HepG2 (cell line): ENCODE measurements around the gene ZNF341. TPM values are rescaled to one million over a fixed set of nuclear protein-coding genes. Genes with fewer than 3 reads are reported as not detected.

Experiments
- ATF4 ChIP-seq, 2 experiments: fragments of 450-650 bp in 1 of 2; sonication (generic) in 1 of 2; formaldehyde crosslinking; IDR thresholded peaks; 2 replicates each; pipeline versions ENCODE4 v1.5.0 to v1.8.0; 2020 to 2022; ENCODE audit warnings: mild to moderate bottlenecking in 1 of 2, missing genetic modification reagents in 1 of 2
- ATF7-NPFF ChIP-seq: sonication (generic); formaldehyde crosslinking; IDR thresholded peaks from 2 replicates; pipeline ENCODE4 v1.8.1; 2023; ENCODE audit warnings: mild to moderate bottlenecking, low read depth, missing genetic modification reagents, moderate library complexity
- BORCS8-MEF2B ChIP-seq: sonication (generic); formaldehyde crosslinking; IDR thresholded peaks from 2 replicates; pipeline ENCODE4 v1.8.0; 2022; ENCODE audit warnings: mild to moderate bottlenecking, missing genetic modification reagents
- ELF4 ChIP-seq: sonication (generic); formaldehyde crosslinking; IDR thresholded peaks from 2 replicates; pipeline ENCODE4 v1.5.0; 2020; ENCODE audit warnings: missing genetic modification reagents, mild to moderate bottlenecking, moderate library complexity, borderline replicate concordance
- ELK4 ChIP-seq: sonication (generic); formaldehyde crosslinking; IDR thresholded peaks from 2 replicates; pipeline ENCODE4 v1.9.0; 2021; ENCODE audit warnings: missing genetic modification reagents, borderline replicate concordance
- IKZF1 ChIP-seq: fragments of 450-650 bp; IDR thresholded peaks from 2 replicates; pipeline ENCODE4 v1.7.1; 2016
- JUND ChIP-seq: sonication (generic); formaldehyde crosslinking; IDR thresholded peaks from 2 replicates; pipeline ENCODE4 v1.8.0; 2022; ENCODE audit warnings: mild to moderate bottlenecking, missing genetic modification reagents
- KLF11 ChIP-seq: IDR thresholded peaks from 2 replicates; pipeline ENCODE4 v1.6.1; 2016; ENCODE audit warnings: missing compliant biosample characterization
- MYC ChIP-seq: sonication (generic); formaldehyde crosslinking; IDR thresholded peaks from 2 replicates; pipeline ENCODE4 v1.9.0; 2021; ENCODE audit warnings: missing genetic modification reagents, borderline replicate concordance
- NR2C2 ChIP-seq: sonication (generic); formaldehyde crosslinking; IDR thresholded peaks from 2 replicates; pipeline ENCODE4 v1.4.0; 2020; ENCODE audit warnings: missing genetic modification reagents, mild to moderate bottlenecking, moderate library complexity, borderline replicate concordance
- NR3C1 ChIP-seq: sonication (generic); formaldehyde crosslinking; IDR thresholded peaks from 2 replicates; pipeline ENCODE4 v1.4.0; 2020; ENCODE audit warnings: missing genetic modification reagents
- TBP ChIP-seq: sonication (generic); formaldehyde crosslinking; IDR thresholded peaks from 2 replicates; pipeline ENCODE4 v1.5.0; 2020; ENCODE audit warnings: missing genetic modification reagents
- ZBTB42 ChIP-seq: sonication (generic); formaldehyde crosslinking; IDR thresholded peaks from 2 replicates; pipeline ENCODE4 v1.5.0; 2020; ENCODE audit warnings: mild to moderate bottlenecking, missing genetic modification reagents
- ZBTB44 ChIP-seq: sonication (generic); formaldehyde crosslinking; IDR thresholded peaks from 2 replicates; pipeline ENCODE4 v1.4.0; 2020; ENCODE audit warnings: missing genetic modification reagents
- ZFP1 ChIP-seq: IDR thresholded peaks from 2 replicates; pipeline ENCODE4 v1.6.1; 2016
- ZNF253 ChIP-seq: sonication (generic); formaldehyde crosslinking; IDR thresholded peaks from 2 replicates; pipeline ENCODE4 v1.8.0; 2022; ENCODE audit warnings: mild to moderate bottlenecking, missing genetic modification reagents, borderline replicate concordance
- ZNF441 ChIP-seq: sonication (generic); formaldehyde crosslinking; IDR thresholded peaks from 2 replicates; pipeline ENCODE4 v1.7.0; 2021; ENCODE audit warnings: missing genetic modification reagents, borderline replicate concordance
- ZNF781 ChIP-seq: sonication (generic); formaldehyde crosslinking; IDR thresholded peaks from 2 replicates; pipeline ENCODE4 v1.5.1; 2020; ENCODE audit warnings: borderline replicate concordance, mild to moderate bottlenecking, missing genetic modification reagents; ENCODE audit errors: not compliant biosample characterization
- ZNF816 ChIP-seq: sonication (generic); formaldehyde crosslinking; IDR thresholded peaks from 2 replicates; pipeline ENCODE4 v1.8.0; 2022; ENCODE audit warnings: missing genetic modification reagents, mild to moderate bottlenecking, borderline replicate concordance
- ZSCAN12 ChIP-seq: sonication (generic); formaldehyde crosslinking; IDR thresholded peaks from 2 replicates; pipeline ENCODE4 v1.9.0; 2021; ENCODE audit warnings: mild to moderate bottlenecking, missing genetic modification reagents
- ZSCAN25 ChIP-seq: sonication (generic); formaldehyde crosslinking; IDR thresholded peaks from 2 replicates; pipeline ENCODE4 v1.8.0; 2022; ENCODE audit warnings: mild to moderate bottlenecking, missing genetic modification reagents
- polyA plus RNA-seq, 8 experiments: library from polyadenylated mRNA; depleted of rRNA in 3 of 8; stranded (reverse) in 7 of 8; unstranded in 1 of 8; fragments of >200 nt; fragmentation: Illumina TruSeq in 4 of 8; extraction: Trizol in 4 of 8; gene quantifications; 2 replicates each; pipeline versions ENCODE4 v1.2.1 to v1.2.3, GENCODE V29; 2011 to 2016; ENCODE audit warnings: low read depth in 4 of 8, missing spikeins in 1 of 8, mixed read lengths in 1 of 8; ENCODE audit not compliant: insufficient read depth in 1 of 8
- total RNA-seq, 5 experiments: library from RNA; depleted of rRNA; stranded (reverse); fragments of >200 nt; fragmentation: Illumina TruSeq; extraction: Trizol; gene quantifications; 2 replicates each; pipeline ENCODE4 v1.2.3, GENCODE V29; 2016; ENCODE audit warnings: low read depth in 1 of 5
- TF ChIP-seq, protein P1 (sequence below): sonication (generic); formaldehyde crosslinking; conservative IDR thresholded peaks from 2 replicates; pipeline ENCODE4 v1.8.0; 2022; ENCODE audit warnings: missing genetic modification reagents
- TF ChIP-seq, protein P2 (sequence below): sonication (generic); formaldehyde crosslinking; IDR thresholded peaks from 2 replicates; pipeline ENCODE4 v1.4.0; 2020; ENCODE audit warnings: missing genetic modification reagents

Gene ZNF341
- total and polyA plus RNA-seq, 2 of the 13 experiments (the other 11 are each of a cell fraction or from before 2014, with no cell fraction given): 1.1 to 2.2 TPM

- peak; percentile 43 for TF ChIP-seq ZNF781 (CRISPR knock-in tag)
- no peak for TF ChIP-seq ELK4
- TF ChIP-seq TBP (CRISPR knock-in tag): no peak
- TF ChIP-seq NR2C2 (CRISPR knock-in tag): peak; percentile 93
- no peak for TF ChIP-seq ZBTB42 (CRISPR knock-in tag)
- TF ChIP-seq ELF4 (CRISPR knock-in tag): no peak
- TF ChIP-seq ZSCAN12: no peak
- TF ChIP-seq ZSCAN25: peak; percentile 83
- TF ChIP-seq, protein P1, sequence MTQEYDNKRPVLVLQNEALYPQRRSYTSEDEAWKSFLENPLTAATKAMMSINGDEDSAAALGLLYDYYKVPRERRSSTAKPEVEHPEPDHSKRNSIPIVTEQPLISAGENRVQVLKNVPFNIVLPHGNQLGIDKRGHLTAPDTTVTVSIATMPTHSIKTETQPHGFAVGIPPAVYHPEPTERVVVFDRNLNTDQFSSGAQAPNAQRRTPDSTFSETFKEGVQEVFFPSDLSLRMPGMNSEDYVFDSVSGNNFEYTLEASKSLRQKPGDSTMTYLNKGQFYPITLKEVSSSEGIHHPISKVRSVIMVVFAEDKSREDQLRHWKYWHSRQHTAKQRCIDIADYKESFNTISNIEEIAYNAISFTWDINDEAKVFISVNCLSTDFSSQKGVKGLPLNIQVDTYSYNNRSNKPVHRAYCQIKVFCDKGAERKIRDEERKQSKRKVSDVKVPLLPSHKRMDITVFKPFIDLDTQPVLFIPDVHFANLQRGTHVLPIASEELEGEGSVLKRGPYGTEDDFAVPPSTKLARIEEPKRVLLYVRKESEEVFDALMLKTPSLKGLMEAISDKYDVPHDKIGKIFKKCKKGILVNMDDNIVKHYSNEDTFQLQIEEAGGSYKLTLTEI (CRISPR knock-in tag): no peak
- TF ChIP-seq KLF11 (CRISPR knock-in tag): peak; percentile 70; the same call in 1 of the 2 replicates
- no peak for TF ChIP-seq ZNF253 (CRISPR knock-in tag)
- no peak for TF ChIP-seq IKZF1
- no peak for TF ChIP-seq ATF7-NPFF (CRISPR knock-in tag)
- no peak; the same call in 1 of the 2 replicates for TF ChIP-seq ZFP1
- peak; percentile 64 for TF ChIP-seq BORCS8-MEF2B
- TF ChIP-seq, protein P2, sequence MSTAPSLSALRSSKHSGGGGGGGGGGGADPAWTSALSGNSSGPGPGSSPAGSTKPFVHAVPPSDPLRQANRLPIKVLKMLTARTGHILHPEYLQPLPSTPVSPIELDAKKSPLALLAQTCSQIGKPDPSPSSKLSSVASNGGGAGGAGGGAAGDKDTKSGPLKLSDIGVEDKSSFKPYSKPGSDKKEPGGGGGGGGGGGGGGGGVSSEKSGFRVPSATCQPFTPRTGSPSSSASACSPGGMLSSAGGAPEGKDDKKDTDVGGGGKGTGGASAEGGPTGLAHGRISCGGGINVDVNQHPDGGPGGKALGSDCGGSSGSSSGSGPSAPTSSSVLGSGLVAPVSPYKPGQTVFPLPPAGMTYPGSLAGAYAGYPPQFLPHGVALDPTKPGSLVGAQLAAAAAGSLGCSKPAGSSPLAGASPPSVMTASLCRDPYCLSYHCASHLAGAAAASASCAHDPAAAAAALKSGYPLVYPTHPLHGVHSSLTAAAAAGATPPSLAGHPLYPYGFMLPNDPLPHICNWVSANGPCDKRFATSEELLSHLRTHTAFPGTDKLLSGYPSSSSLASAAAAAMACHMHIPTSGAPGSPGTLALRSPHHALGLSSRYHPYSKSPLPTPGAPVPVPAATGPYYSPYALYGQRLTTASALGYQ (CRISPR knock-in tag): 0 out of 2 replicates have a peak, but pooled peaks have one; percentile 32
- TF ChIP-seq ATF4 (CRISPR knock-in tag; IDR thresholded peaks at IDR 0.05): no peak
- peak; percentile 81 for TF ChIP-seq JUND (CRISPR knock-in tag)
- peak; percentile 88; the same call in 1 of the 2 replicates for TF ChIP-seq ZNF441 (CRISPR knock-in tag)
- peak; percentile 98 for TF ChIP-seq MYC
- TF ChIP-seq ZNF816 (CRISPR knock-in tag): peak; percentile 79; the same call in 1 of the 2 replicates
- TF ChIP-seq ZBTB44 (CRISPR knock-in tag): no peak
- TF ChIP-seq NR3C1 (CRISPR knock-in tag): no peak
Observed at GRCh38 chr20:33701629-33702450, 30.0 kb upstream of the ZNF341 start (continued).
